ACHN (cell line): ENCODE results near the gene ASTN2.
"Not testable (repeated sequence)": the region's sequence is repeated elsewhere in the genome, so short reads cannot be mapped to it uniquely, and the experiment has no call there.

Experiments
- DNase-seq: peaks from one replicate; pipeline ENCODE4 v3.0.0-alpha.2; 2015
- in situ Hi-C: cut with HindIII; loops from 2 replicates; pipeline ENCODE4 v1.10.0; 2017; ENCODE audit warnings: low sequenced_read_pairs, low pct_ligation_motif_present, low pct_unique_long_range_greater_than_20kb

The ASTN2 gene

DNA sequence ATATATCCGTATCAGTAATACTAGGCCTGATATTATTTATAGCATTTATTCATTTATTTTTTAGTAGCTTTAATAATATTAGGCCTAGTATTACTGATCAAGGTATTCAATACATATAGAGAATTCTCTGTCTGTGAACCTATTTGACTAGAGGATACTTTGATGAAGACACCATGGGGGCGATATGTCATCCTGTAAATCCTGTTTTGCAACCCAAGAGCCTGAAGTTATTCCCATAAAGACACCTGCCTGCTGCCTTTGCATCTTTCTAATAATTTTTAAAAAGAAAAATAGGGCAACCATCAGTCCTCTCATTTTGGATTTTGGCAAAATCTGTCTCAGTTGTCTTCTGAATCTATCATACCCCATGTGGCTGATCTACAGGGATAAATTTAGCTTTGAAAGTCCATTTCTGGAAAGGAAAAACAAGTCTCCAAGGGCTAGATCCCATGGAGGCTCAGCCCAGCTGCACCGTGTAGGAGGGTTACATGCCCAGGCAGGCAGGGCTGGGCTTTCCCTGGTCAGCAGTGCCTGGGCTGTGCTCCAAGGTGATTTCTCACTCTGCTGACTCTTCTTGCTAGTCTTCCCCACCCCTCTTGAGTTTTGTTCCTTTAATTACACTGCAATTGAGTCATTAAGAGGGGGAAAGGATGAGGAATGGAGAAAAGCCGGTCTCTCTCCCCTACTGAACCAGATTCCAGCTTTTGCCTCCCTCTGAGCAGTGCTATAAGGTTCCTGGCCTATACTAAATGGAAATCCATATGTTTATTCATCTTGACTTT is 558.8 kb downstream of the ASTN2 start:
- in situ Hi-C loops, result no loop called here
- no peak for DNase-seq

DNA sequence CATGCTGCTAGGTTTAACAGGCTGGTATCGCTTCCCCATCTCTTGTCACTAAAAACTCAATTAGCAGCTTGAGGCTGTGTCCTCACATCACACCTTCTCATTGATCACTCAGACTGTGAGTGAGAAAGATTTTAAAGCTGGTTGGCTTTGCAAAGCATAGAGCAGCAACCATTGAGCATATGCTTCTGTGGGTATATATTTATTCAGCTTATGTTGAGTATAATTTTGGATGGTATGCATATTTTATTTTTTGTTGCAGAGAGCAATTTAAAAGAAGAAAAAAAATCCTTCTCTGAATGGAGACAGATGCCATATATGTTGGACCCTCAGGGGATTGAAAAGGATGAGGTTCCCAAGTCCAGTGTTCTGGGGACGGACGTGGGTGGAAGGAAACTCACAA is 565.1 kb downstream of the ASTN2 start:
- in situ Hi-C loops, result no loop called here

DNA sequence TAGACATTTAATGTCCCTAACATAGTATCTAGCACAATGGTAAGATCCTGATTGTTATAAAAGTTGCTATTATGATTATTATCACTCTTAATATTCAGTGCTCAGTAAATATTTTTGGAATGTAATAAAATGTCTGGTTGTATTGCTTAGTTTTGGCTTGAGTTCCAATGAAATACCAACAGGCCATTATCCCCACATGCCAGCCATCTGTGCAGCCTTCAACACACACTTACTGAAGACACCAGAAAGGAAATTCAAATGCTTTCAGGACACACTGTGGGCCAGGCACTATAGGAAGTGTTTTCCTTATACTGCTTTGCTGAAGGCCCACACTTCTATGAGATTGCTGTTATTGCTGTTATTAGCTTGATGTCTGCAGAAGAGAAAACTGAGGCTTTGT is 570.2 kb downstream of the ASTN2 start:
- in situ Hi-C loops, result no loop called here
- no peak for DNase-seq

More for the DNA sequence above, 565.1 kb downstream of the ASTN2 start:
- DNase-seq, result no peak

- DNase-seq, result no peak
- in situ Hi-C loops, result no loop called here
Observed at GRCh38 chr9:116843863-116844620, 570.8 kb downstream of the ASTN2 start.

DNA sequence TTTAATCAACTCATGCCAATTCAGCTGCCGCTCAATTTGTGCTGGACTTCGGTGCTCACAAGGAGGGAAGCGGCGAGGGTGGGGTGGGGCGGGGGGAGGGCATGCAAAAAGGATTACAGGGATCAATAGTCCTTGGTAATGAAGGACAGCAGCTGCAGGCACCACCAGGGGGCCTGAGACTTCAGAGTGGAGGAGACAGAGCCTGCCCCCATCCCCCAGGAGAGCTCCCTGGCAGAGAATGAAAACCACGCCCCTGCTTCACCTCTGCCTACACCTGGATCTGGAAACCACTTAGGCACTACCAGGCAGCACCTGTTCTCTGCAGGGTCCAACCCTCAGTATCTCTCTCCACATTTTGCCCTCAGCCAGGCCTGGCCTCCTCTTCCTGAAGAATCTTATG is 572.2 kb downstream of the ASTN2 start:
- DNase-seq, result no peak
- in situ Hi-C loops, result no loop called here

- DNase-seq, in situ Hi-C loops: not testable (repeated sequence)
Observed at GRCh38 chr9:116838468-116838867, 576.4 kb downstream of the ASTN2 start.

GRCh38 chr9:116837018-116837989 is 577.6 kb downstream of the ASTN2 start:
- no peak for DNase-seq
- in situ Hi-C loops, result no loop called here

- in situ Hi-C loops, DNase-seq: not testable (repeated sequence)
Observed at GRCh38 chr9:116830321-116830720, 584.5 kb downstream of the ASTN2 start.

- in situ Hi-C loops, result no loop called here
- no peak for DNase-seq
Observed at GRCh38 chr9:116821633-116822229, 593.1 kb downstream of the ASTN2 start.

DNA sequence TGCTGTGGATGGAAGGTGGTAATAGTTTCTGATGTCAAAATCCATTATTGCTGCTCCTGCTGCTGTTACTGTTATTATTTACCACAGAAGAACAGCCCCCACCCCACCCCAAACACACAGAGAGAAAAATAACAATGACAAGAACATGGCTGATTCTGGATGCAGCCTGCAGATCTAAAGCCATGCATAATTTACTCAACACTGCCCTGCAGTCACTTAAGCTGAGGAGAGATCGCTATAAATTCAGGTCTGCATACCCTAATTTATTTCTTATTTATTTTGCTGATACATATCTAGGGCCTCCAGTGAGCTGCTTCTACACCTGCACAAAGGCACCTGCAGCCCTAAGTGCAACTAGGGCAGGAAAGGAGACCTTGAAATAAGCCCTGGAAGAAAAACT is 595.7 kb downstream of the ASTN2 start:
- in situ Hi-C loops, result no loop called here
- DNase-seq, result no peak

GRCh38 chr9:116817762-116818161 is 597.1 kb downstream of the ASTN2 start:
- DNase-seq, result no peak

DNA sequence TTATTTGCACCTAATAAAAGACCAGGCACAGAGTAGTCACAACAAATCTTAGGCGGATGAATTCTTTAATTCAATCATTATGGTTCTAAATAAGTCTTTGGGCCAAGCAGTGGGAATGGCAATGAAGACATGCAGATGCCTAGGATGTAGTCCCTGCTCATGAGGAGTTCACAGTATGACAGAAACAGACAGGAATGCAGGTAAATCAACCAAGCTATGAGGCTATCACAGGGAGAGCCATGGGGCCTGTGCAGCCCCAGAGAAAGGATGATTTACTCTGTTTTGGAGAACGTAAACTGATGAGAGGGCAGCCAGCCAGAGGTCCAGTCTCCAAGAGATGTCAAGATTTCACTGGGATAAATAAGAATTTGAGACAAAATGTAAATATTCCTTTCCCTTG is 598.4 kb downstream of the ASTN2 start:
- no peak for DNase-seq
- in situ Hi-C loops, result no loop called here

More at GRCh38 chr9:116817762-116818161, 597.1 kb downstream of the ASTN2 start:
- in situ Hi-C loops, result no loop called here

DNA sequence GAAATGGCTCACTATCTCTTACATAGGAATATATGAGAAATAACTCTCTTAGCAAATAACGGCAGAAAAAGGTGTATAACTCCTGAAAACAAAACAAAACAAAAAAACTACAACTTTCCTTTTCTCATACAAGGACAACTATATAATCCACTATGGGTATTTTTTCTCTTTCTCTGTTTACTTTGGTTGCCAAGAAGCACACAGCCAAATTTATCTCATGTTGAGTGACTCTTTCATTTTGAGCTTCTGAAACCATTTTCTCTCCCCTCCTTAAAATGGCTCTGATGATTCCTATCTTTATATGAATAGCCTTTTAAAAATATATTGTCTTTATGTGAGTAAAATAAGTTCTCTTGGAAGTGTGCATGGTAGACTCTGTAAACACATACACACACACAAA is 599.0 kb downstream of the ASTN2 start:
- DNase-seq, result no peak
- in situ Hi-C loops, result no loop called here

- in situ Hi-C loops, result no loop called here
- DNase-seq, result no peak
Observed at GRCh38 chr9:116813031-116813300, 601.9 kb downstream of the ASTN2 start.

DNA sequence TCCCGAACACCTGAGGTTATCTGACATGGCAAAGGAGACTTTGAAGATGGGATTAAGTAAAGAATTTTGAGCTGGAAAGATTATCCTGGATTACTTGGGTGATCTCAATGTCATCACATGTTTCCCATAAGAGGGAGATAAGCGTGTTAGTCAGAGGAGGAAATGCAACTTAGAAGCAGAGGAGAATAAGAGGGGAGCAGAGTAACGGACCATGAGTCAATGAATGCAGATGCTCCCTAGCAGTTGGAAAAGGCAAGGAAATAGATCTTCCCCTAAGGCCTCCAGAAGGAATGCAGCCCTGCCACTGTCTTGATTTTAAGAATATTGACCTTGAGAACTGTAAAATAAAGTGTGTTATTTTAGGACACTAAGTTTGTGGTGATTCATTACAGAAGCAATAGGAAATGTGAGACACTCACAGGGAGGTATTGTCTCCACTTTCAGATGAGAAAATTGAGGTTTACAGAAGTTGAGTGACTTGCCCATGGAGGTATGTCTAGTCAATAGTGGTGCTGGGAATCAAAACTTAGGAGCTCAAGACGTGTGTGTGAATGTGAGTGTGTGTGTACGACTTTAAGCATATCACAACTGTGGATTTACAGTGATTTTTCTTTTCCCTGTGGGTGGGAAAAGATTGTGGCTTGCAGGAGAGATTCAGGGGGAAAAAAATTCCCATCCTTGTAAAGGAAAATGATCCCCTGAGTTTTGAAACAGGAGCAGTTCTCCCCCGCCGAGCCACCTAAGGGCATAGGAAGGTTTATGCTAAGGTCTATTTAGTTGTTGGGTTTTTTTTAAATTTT is 602.4 kb downstream of the ASTN2 start:
- in situ Hi-C loops, result no loop called here
- no peak for DNase-seq

DNA sequence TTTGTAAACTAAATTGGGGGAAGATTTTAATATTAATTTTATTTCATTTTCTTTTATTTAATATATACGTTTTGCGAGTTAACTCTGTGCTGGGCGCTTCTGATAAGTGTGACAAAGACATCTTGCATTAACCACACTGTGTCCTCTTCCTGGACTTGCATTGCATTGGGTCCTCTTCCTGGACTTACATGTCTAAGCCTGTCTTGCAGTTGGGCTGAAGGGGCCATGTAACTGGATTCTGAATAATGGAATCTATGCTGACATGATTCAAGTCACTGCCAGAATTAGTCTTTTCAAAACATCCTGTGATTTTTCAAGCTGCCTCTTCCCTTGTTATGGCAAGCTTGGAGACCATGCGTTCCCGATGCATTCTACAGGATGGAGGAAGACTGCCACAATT is 605.2 kb downstream of the ASTN2 start:
- in situ Hi-C loops, result no loop called here
- no peak for DNase-seq

GRCh38 chr9:116806075-116806474 is 608.8 kb downstream of the ASTN2 start:
- in situ Hi-C loops, result no loop called here
- peak; percentile 26 for DNase-seq

DNA sequence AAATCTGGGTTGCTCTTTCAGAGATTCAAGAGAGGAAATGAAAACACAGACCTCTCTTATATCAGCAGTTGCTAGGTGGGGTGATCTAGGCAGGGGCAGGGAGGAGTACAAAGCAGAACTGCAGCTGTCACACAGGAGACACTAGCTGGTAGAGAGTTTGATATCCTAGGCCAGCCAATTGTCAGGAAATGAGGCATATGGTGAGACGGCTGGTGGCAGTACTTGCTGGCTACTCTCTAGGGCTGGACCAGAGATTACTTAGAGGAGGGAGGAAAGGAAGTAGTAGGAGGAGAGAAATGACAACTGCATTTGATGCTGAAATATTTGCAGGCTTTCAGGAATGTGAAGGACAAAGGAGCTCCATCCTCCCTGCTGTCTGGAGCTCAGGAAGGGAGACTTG is 614.0 kb downstream of the ASTN2 start:
- DNase-seq, result no peak
- in situ Hi-C loops, result no loop called here
